Amygdala (tissue), 56 donors: ENCODE measurements around the gene C10orf67.

ENCODE experiments used
- DNase-seq, 56 donors: peaks; one replicate each; lab custom pipeline; 2025; lab: John Stamatoyannopoulos, UW

The C10orf67 gene

DNA sequence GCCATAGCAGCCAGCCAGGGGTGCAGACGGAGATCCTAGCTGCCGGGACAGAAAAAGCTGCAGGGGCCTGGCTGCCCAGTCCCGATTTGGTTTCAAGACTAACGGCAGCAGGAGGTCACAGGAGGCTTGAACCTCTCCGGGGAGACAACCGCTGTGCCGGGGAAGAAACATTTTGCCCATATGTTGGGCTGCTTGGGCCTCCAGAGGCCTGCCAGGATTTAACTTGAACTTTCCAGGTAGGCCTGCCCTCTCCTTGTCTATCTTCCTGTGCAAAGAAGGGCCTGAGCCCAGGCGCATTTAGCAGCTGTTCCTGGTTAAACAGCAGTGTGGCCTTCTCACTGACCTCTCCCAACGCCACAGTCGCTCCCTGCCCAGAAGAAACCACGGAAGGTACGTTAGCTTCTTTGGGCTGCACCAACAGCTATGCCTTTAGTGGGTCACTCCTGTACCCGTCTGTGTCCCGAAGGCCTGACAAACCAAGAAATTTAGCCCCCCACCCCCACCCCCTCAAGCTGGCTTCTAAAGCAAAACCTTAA lies 169.6 kb downstream of the C10orf67 start:
- no peak for DNase-seq

DNA sequence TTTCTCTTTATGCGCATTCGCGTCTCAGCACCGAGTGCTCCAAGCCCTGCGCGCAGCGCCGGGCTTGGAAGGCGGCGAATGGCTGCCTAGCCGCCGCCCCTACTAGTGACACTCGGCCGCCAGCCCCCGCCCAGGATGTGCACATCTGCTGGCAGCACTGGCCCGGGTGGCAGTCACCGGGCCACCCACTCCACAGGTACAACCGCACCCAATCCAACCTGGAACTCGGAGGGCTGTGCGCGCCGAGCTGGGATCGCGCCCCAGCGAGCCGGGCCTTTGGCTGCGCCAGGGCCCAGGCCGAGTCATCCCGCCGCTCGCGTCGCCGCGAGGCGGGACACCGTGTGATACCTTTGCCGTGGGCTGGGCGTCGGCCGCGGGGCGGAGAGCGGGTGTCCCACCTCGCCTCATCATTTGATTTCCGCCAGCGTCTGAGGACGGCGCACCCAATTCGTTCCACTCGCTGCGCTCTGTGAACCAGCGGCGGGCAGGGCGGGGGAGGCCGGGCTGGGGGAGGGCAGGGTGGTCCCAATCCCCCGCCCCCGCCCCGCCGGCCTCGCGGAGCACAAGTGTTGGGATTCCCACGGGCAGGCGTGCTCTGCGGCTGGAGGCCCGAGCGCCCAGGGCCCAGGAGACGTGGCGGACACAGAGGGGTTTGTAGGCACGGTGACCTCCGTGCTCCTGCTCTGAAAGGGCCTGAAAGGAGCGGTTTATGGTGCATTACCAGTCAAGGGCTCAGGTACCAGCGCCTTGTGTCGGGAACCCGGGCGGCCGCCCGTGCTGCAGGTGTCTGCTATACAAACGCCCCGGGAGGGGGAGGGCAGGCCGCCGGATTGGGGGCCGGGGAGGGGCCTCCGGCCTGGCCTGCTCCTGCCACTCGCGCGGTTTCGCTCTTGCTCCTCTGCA lies 170.3 kb downstream of the C10orf67 start:
- DNase-seq: peak in 2 of 56 donors; percentile 21

DNA sequence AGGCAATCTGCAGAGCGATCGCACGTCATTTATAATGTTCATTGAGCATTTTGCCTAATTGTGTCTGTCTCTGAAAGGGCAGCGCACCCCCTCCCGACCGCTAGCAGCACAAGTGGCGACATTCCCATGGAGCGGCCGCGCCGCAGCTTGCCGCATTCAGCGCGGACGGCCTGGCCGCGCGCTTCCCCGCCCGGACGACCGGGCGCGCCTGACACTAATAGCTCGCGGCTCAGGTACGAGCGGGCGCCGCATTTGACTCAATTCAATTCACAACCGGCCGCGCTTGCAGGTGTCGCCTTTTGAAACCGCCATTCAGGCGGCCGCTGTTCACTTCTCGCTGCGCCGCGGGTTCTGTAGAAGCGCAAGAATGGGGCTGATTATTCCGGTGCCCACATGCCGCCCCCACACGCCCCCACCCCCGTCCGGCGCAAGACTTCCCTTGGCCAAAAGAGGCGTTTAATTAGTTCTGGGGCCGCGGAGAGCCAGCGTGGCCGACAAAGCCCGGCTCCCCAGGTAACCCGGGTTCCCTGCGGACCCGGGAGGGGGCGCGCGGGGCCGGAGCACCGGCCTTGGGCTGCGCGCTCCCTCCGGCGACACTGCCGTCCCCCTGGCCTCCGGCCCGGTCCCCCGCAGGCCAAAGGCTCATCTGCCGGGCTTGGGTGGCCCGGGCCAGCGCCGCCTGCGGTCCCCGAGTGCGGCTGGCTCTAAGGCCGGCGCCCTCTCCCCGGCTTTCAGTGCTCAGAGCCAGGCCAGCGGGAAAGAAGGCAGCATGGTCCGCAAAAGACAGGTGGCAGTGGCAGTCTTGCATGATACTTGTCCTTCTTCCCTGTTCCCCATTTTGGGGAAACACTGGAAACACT lies 171.2 kb downstream of the C10orf67 start:
- peak in 5 of 56 donors; percentile 14 to 38 (median 23) for DNase-seq

DNA sequence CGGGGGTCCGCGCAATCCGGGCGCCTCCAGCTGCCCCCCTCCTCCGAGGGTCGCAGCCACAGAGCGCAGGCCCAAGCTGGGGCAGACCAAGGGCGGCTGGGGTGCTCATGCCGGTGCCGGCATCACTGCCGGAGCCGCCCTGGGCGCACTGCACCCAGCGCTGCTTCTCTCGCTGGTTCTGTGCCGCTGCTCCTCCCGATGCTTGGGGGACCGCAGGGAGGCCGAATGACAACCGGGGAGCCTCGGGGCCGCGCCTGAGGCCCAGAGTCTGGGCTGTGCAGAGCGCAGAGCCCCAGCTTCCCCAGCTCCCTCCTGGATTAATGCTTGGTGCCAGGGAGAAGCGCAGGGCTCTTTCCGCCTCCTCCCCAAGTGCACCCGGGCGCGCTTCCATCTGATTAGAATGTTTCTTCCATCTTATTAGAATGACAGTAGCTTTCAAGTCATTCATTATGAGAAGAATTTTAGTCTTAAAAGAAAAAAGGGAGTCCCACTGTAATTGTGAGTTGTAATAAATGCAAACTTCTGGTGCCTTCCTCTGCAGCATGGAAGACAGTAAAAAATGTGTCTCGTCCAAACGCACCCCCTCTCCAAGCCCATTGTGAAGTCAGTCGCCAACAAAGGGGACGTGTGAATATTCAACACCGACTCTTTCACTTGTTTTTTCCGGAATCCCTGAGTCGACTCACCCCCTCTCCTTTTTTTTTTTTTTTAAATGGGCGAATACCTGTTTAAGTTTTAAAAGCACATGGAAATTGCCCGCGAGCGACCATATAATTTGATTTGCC lies 172.0 kb downstream of the C10orf67 start:
- DNase-seq: peak in 1 of 56 donors; percentile 6

DNA sequence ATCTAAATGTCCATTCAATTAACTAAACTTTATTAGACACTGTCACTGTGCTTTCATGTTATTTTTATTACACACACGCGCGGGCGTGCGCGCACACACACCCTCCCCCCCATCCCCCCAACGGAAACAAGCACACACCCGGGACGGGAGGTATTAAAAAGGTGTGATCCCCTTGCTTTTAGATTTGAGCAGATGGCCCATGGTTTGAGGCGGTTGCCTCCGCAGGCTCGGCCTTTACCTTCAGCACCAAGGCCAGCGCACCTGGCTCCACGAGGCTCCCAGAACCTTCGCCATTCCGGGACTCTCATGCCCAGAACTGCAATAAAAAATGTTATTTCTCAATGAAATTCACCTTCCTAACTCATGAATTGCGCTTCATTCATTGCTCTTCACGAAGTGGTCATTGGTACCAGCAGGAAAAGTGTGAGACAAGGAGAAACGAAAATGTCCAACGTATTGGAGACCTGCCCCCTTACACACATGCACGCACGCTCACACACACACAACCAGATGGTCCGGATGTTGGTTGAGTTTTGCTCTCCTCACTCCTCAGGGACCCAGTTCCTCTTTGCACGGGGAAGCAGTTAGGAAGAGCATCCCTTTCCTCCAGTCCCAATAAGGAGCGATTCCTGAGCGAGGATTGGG lies 173.2 kb downstream of the C10orf67 start:
- no peak for DNase-seq

DNA sequence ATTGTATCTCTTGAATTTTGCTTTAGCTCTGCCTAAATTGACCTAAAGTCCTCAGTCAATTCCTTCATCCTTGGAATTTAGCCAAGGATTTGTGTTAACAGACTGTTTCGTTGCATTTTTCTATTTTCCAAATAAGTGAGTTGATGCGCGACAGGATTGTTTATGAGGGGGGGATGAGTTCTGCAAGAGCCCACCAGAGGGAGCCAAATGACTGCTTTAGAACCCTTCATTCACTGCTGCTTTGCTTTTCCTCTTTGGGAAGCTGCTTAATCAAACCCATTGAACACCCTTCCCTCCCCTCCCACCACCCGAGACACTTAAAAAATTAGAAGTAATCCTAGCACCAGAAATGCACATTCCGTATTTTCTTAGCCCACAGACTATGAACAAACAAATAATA lies 186.2 kb downstream of the C10orf67 start:
- peak in 33 of 56 donors; percentile 5 to 80 (median 28) for DNase-seq

DNA sequence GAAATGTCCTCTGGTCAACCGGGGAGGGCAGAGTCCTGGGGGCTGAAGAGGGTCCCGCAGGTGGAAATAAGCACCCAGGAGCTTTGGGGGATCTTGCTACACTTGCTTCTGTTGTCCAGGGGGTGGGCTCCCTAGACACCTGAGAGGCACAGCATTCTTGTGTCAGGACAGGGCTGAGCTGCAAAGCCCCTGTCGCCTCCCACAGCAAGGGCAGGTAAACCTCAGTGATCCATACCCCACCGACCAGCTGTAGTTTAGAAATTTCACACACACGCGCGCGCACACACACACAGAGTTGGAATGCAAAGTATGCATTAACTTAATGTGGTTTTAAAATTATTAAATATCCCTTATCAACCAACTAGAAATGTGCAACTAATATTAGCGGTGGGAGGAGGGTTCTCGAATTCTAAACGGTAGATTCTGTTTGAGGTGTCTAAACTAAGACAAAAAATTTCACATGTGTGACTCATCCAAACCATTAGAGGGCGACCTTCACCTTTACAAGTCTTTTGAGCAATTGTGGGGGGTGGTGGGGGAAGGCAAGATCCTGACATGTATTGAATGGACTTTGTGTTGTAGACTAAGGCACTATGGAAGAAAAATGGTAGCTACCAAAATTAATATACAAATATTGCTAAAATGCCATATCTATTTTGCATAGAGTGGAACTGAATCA lies 186.8 kb downstream of the C10orf67 start:
- DNase-seq: peak in 2 of 56 donors; percentile 13 to 28

DNA sequence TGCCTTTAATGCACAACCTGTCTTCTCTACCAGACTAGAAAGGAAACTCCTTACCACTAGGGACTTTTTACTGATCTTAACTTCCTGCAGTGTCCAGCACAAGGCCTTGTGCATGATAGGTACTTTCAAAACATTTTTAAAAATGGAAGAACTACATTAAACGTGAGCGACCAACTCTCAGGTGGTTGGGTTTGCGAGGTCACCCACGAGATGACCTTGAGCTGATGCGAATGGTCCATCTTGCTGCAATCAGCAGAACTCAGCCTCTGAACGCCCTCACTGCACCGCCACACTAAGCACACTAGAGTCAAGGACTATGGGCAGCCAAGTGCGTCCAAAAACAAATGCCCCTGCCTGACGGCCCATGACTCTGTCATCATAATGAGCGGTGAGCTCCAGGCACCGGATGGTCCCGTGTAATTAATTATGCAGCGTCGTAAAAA lies 187.3 kb downstream of the C10orf67 start:
- DNase-seq: no peak

DNA sequence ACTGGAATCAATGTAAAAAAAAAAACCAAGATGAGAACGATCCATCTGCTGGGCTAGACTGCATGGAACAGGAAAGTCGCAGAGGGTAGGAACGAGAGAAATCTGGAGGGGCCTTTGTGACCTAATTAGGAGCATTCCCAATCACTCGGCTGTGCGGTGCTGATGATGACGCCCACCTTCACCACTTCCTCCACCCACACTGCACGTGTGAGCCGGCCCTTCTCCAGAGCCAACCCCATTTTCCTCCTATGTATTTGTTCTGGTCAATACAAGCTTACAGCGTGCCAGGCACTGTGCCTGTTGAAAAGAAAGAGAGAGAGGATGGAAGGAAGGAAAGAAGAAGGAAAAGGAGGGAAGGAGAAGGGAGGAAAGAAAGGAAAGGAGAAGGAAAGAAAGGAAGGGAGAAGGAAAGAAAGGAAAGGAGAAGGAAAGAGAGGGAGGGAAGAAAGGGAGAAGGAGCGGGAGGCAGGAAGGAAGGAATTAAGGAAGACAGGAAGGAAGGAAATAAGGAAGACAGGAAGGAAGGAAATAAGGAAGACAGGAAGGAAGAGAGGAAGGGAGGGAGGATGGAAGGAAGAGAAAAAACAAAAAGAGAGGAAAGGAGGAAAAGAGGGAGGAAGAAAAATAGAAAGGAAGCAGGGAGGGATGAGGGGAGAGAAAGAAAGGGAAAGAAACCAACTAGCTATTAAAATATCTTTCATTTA lies 188.0 kb downstream of the C10orf67 start:
- DNase-seq: no peak

DNA sequence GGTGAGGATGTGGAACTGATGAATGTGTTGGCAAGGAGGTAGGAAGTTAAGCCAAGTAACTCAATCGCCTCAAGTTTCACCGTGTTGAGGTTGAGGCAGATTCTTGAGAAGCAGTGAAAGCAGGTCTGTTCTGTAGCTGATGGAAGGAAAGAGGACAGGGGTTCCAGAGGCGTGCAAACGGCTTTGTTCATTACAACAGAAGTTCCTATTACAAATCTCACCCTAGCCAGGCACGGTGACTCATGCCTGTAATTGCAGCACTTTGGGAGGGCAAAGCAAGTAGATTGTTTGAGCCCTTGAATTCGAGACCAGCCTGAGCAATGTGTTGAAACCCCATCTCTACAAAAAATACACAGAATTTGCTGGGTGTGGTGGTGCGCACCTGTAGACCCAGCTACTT lies 189.4 kb downstream of the C10orf67 start:
- DNase-seq: no peak
